COR-L47 (cell line): ENCODE results near the gene BIVM.
"Not testable (repeated sequence)": the region's sequence is repeated elsewhere in the genome, so short reads cannot be mapped to it uniquely, and the experiment has no call there.

ENCODE experiments used
- DNase-seq: peaks from one replicate; lab custom pipeline; 2025; lab: John Stamatoyannopoulos, UW

BIVM gene, protein sequence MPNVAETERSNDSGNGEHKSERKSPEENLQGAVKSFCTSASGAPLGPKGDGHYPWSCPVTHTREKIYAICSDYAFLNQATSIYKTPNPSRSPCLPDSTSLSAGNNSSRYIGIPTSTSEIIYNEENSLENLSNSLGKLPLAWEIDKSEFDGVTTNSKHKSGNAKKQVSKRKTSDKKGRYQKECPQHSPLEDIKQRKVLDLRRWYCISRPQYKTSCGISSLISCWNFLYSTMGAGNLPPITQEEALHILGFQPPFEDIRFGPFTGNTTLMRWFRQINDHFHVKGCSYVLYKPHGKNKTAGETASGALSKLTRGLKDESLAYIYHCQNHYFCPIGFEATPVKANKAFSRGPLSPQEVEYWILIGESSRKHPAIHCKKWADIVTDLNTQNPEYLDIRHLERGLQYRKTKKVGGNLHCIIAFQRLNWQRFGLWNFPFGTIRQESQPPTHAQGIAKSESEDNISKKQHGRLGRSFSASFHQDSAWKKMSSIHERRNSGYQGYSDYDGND

DNA sequence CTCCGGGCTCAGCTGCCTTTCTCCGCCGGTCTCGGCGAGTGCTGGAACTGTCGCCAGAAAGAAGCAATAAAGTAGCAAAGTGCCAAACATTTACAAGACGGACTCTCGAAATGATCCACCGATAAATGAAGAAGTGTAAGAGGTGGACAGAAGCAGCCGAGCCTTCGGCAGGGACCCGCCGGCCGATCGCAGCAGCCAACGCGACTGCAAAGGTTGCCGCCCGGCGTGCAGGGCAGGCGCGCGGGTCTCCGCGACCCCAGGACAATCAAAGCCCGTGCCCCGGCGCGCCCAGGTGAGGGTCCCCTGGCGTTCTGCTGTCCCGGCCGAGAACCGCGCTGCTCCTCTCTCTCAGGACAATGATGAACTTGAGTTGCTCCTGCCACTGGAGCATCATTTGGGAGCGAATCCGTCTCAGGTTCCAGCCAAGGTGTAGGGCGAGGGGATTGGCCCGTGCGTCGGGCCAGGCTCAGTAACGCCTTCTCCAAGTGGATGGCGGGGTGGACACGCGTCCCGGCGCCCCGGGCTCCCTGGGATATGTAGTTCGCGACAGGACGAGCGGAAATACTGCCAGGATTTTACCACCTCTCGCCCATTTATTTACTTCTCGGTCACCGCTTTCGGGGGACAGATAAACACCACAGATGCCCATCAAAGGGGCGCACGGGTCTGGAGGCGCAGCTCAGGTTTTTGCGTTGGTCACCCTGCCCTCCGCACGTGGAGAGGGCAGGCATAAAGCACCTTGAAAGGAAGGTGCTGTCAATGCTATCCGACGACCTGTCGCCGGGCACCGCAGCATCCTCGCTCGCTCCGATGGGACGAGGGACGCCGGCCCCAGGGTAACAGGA, at the start of gene BIVM, which contains the start of gene POGLUT2:
Gene BIVM, plus strand, starts transcription at position 539 of the 845 bp plus-strand sequence. CDS start 8,149 bp downstream, outside the sequence.
Gene POGLUT2, minus strand, starts transcription at position 396 of the 845 bp plus-strand sequence. Its CDS starts 306 bp downstream, at position 90.
- DNase-seq, result peak; percentile 86

DNA sequence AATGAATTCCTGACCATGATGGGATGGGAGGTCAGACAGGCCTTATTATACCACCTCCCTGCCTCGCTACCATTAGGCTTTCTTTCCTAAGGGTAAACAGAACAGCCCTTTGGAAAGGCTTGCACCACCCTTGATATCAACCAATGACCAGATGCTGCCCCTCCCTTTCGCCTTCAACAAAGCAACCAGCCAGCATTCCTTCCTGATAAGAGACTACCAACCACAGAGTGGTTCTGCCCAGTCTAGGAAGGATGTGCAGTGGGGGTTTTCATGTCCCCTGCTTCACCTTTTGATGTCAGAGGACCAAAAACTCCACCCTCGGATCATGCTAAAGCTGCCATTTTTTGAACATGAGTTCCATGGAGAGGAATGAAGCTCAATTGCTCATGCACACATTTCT, 47.0 kb upstream of the BIVM start:
- DNase-seq, result no peak

DNA sequence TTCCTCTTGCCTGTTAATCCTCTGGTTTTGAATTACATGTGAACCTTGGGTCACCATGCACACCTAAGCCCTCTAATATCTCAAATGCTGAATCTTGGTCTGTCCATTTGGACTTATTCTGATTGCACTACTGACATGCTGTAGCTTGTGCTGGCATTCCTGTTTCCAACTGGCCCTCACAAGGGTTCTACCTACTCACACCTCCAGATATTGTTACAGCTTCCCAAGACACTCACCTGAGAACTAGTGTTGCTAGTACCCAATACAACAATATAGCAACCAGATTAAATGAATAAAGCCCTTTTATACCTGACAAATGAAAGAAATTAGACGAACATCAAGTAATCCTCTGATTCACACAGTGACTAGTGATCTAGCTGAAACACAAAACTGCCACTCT, 41.9 kb upstream of the BIVM start:
- no peak for DNase-seq

DNA sequence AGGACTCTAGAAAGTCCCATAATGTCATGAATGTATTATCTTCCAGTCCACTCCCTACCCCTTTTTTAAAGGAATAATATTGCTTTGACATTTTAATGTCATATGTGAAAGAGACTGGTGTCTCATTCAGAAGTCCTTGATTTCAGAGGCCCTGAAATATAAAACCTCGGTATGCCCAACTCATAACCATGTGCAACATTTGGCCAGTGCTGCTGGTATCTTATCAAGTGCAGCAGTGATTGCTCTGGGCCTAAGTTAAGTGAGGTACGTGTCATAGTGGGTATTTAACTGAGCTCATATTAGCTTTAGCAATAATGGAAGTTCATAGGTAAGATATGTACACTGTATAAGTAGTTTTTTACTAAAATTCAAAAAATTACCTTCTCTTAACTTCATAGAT, 40.1 kb upstream of the BIVM start:
- DNase-seq, result no peak

DNA sequence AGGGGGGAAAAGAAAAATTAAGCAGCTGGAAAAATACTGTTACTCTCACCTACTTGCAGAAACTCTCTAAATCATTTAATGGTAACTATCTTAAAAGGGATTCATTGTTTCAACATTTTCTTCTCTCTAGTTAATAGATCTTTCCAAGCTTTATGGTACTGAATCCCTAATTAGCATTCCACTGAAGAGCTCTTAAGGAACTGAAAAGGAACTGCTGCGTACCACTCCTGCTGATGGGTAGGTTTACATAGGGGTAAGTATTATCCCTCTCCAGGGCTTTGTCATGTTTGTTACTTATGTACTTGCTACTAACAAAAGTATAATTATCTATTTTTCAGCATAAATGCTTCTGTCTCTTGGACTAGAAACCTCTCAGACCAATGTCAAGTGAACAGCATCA, 37.8 kb upstream of the BIVM start:
- DNase-seq, result no peak

GRCh38 chr13:102763741-102764140, 35.2 kb upstream of the BIVM start:
- no peak for DNase-seq

GRCh38 chr13:102768909-102769308, 30.0 kb upstream of the BIVM start:
- no peak for DNase-seq

- DNase-seq, result no peak
Observed at GRCh38 chr13:102769679-102770078, 29.2 kb upstream of the BIVM start.

DNA sequence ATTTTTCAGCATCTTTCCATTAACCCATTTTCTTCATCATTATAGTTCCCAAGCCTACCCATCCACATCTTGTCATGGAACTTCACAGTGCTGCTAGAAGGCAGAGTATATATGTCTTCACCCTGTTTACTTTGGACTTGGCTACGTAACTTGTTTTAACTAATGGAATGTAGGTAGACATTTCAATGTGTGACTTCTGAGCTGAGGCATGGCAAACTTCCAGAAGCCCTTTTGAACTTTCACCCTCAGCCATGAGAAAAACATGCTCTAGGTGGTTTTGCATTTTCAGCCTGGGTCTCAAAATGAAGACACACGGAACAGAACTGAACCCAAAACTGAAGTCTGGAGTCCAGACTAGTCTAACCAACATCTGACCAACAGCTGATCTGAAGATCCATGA, 28.5 kb upstream of the BIVM start:
- no peak for DNase-seq

DNA sequence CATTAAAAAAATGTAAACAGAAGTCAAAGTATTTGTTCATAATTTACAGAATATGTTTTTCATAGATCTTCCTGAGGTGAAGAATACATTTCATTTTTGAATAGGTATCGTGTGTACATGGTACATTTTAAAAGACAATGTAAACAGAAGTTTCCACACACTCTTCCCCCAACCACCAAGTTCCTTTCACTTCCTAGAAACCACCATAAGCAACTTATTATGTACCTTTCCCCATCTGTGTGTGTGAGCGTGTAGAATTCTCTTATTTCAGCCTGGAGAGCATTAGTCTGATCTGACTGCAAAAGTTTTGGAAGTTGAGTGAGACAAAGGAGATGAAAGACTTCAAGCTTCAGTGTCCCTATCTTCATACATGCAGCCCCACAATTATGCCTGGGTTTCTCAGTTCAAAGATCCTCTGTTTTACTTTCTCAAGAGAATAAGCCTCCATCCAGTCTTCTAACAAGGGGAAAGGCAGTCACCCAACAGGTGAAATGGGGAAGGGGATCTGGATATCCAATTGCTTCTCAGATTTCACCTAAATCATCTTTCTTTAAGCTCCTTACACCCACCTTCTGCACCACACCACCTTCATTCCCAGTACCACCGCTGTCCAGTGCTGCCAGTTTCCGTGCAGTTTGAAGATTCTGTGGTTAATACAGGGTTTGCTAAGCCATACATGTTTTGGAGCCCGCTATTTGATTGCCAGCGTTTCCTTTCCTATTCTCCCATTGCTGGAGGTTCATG, 27.4 kb upstream of the BIVM start:
- DNase-seq, result no peak

- DNase-seq, result no peak
Observed at GRCh38 chr13:102772042-102772425, 26.9 kb upstream of the BIVM start.

GRCh38 chr13:102773441-102774213, 25.3 kb upstream of the BIVM start, which contains the start of gene TEX30:
TSS of gene TEX30 (minus strand) at chr13:102773786. CDS start at chr13:102770026, 3,760 bp downstream.
- DNase-seq, result peak; percentile 77

DNA sequence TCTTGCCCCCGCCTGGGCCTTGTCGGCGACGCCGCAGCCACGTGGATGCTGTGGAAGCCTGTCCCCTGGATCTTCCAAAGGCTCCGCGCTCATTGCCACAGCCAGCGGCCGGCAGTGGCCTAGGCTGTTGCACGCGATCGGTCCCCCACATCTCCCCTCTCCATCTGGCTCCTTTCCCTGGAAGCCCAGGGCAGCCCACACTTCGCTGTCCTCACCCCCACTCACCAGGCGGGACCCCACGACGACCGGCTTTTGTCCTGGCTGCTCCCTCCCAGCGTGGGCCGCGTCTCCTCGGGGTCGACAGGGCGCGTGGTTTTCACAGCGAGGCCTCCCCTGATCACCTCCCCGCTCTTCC, 24.7 kb upstream of the BIVM start:
- DNase-seq, result no peak

DNA sequence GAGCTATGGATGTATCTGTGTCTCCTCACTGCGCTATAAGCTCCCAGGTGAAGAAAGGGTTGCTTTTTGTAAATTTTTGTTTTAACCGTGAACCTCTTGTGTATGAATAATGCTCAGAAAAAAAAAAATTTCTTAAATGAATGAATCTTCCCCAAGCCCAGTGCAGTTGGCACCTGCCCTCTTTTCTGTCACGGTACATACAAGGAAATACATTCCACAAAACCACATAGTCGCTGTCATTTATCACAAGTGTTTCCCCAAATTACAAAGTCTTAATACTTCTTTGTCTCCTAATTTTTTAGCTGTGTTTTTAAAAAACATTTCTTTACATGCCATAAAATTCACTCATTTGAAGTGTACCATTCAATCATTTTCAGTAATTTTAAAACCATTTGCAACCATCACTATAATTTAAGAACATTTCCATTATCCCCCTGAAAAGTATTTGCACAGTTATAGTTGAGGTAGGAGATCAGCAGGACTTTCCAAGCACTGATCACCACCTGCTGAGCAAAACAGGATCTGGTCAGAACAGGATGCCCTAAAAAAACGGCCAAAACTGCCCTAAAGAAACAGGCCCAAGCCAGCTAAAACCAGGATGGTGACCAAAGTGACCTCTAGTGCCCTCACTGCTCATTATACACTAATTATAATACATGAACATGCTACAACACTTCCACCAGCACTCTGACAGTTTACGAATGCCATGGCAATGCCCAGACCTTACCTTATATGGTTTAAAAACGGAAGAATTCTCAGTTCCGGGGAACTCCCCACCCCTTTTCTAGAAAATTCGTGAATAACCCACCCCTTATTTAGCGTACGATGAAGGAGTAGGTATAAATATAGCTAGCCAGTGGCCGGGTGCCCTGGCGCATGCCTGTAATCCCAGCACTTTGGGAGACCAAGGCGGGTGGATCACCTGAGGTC, 24.1 kb upstream of the BIVM start:
- no peak for DNase-seq

DNA sequence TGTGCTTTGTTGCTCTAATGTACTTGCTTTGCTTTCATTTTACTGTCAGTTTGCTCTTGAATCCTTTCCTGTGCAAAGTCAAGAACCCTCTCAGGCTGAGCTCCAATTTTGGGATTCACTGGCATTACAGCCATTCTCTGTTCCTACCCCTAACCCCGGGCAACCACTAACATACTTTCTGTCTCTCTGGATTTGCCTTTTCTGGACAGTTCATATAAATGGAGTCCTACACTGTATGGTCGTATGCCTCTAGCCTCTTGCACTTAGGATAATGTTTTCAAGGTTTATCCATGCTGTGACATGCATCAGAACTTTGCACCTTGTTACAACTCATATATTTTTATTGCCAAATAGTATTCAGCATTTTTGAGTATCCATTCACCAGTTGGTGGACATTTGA, 22.6 kb upstream of the BIVM start:
- no peak for DNase-seq

GRCh38 chr13:102777736-102778135, 21.2 kb upstream of the BIVM start:
- no peak for DNase-seq

- no peak for DNase-seq
Observed at GRCh38 chr13:102779436-102780159, 19.3 kb upstream of the BIVM start.

GRCh38 chr13:102780656-102781055, 18.3 kb upstream of the BIVM start:
- DNase-seq, result not testable (repeated sequence)

- no peak for DNase-seq
Observed at GRCh38 chr13:102781591-102781990, 17.3 kb upstream of the BIVM start.
